G401 (cell line): ENCODE data around the gene SLC1A4. TPM values are rescaled to one million over a fixed set of nuclear protein-coding genes. Genes with fewer than 3 reads are reported as not detected.
"Not testable (repeated sequence)": the region's sequence is repeated elsewhere in the genome, so short reads cannot be mapped to it uniquely, and the experiment has no call there.

Experiments
- DNase-seq: peaks from one replicate; pipeline ENCODE4 v3.0.0-alpha.2; 2015; ENCODE audit warnings: low spot score
- in situ Hi-C: cut with HindIII; loops from 2 replicates; pipeline ENCODE4 v1.10.0; 2016; ENCODE audit warnings: low sequenced_read_pairs, mixed read lengths
- total RNA-seq: library from RNA; depleted of rRNA; stranded (reverse); fragments of >200 nt; shearing (Covaris generic); gene quantifications from 2 replicates; pipeline ENCODE4 v1.2.3, GENCODE V29; 2014

SLC1A4 gene
- total RNA-seq, 1 experiment from 2014 or later = 2.8 TPM

- in situ Hi-C loops = no loop called here
- DNase-seq = no peak
Observed at GRCh38 chr2:64987956-64988419, 1.2 kb upstream of the SLC1A4 start.

GRCh38 chr2:64988420-64989125 is 626 bp upstream of the SLC1A4 start:
- in situ Hi-C loops = no loop called here
- peak; percentile 80 for DNase-seq

GRCh38 chr2:64989982-64990614 is 899 bp downstream of the SLC1A4 start:
- in situ Hi-C loops = no loop called here
- DNase-seq = no peak

DNA sequence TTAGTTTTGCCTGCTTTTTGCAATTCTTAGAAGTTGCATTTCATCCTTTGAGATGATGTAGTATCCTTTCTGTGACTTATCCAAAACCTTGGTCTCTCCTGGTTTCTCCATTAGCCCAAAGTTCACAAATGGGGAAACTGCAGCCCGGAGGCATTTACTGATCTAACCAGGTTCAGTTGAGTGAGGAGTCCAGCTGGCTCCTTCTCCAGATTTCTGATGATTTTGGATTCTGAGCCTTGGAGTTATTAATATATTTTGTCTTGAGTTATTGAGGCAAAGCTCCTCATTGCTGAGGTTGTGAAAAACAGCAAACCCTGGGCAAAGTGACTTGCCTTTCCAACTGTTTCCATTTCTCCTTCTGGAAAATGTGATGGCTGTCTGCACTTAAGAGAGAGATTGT is 1.7 kb downstream of the SLC1A4 start:
- DNase-seq = no peak
- in situ Hi-C loops = no loop called here

- in situ Hi-C loops = no loop called here
- DNase-seq = no peak
Observed at GRCh38 chr2:64992218-64992617, 3.0 kb downstream of the SLC1A4 start.

DNA sequence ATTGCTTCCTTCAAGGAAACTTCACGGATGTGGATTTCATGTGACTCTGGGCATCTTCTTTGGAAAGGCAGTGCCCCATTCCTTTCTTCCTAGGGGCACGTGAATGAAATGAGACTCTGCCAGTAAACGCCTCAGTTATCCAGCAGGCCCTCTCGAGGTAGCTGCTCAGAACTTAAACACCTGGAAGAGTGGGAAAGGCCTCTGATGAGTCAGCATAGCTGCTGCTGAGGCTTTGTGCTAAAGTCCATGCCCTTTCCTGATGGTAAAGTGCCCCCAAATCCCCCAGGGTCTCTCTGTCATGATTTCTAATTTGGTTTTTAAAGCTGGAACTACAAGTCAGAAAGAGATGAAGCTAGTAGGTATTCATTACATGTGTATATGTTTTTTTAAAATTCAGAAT is 3.8 kb downstream of the SLC1A4 start:
- no peak for DNase-seq
- in situ Hi-C loops = no loop called here

GRCh38 chr2:64995041-64995440 is 5.8 kb downstream of the SLC1A4 start:
- in situ Hi-C loops = no loop called here

DNA sequence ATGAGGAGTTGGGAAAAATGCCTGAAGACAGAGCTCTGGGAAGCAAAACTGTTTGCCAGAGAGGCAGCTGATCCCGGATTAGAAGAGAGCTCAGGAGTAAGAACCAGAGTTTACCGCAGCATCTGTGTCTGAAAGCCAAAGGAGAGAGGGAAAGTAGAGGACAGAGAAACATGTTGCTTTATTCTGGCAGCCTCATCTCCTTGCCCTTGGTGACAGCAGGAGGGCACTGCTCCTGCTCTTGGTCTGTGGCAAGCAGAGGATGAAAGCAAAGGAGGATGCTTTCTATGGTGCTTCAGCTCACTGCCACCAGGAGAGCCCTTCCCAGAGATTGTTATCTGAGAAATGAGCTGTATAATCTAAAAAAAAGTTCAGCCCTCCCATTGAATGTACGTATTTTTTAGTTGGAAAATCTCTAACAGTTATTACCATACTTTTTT is 7.7 kb downstream of the SLC1A4 start:
- DNase-seq = no peak
- in situ Hi-C loops = no loop called here

More at GRCh38 chr2:64995041-64995440, 5.8 kb downstream of the SLC1A4 start:
- no peak for DNase-seq

DNA sequence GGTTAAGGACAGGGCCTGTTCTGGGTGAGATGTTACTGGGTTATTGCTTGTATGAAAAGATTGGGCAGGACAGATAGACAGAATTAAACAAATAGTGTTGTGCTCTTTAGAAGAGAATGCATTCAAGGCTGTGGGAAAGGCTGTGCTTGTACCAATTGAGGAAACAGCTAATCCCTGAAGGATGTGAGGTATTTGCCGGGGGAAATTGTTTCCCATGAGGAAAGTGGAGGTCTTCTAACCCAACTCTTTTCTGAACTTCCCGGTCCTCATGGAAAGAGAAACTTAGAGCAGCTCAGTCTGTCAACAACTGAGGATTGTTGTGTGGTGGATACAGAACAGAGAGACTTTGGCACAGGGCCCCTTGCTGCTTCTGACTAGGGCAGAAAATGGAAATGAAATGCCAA is 9.5 kb downstream of the SLC1A4 start:
- in situ Hi-C loops = no loop called here
- DNase-seq = no peak

DNA sequence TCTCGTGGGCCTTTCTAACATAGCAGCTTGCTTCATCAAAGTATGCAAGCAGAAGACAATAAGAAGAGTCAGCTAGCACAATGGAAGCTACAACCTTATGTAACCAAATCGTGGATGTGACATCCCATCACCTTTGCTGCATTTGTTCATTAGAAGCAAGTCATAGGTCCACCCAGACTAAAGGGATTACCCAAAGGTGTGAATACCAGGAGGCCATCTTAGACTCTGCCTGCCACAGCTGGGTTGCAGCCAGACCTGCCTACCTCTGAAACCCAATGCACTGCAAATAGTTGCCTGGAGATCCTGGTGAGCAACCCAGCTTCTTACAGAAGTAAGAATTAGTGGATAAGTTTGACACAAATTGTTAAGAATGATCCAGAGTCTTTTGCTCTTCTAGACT is 10.6 kb downstream of the SLC1A4 start:
- in situ Hi-C loops = no loop called here
- no peak for DNase-seq

- no peak for DNase-seq
- in situ Hi-C loops = no loop called here
Observed at GRCh38 chr2:65000644-65001043, 11.4 kb downstream of the SLC1A4 start.

DNA sequence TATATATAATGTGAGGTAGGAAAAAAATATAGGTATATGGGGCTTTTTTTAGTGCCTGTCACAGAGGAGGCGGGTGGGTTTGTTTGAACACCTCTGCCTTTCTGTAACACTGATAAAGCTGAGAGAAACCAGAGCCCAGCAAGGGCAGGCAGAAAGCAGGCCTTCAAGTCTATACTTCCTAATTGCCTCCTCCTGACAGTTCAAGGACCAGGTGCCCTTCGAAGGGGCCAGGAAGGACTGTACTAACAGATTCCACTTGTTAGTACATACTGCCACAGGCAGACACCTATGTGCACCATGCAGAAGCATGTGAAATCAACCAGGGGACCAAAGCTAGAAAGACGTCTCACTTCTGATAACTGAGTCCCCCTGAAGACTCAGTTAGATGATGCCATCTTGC is 13.8 kb downstream of the SLC1A4 start:
- DNase-seq = no peak
- in situ Hi-C loops = no loop called here

GRCh38 chr2:65004232-65004631 is 15.0 kb downstream of the SLC1A4 start:
- in situ Hi-C loops, DNase-seq: not testable (repeated sequence)

- DNase-seq = no peak
- in situ Hi-C loops = no loop called here
Observed at GRCh38 chr2:65013776-65014175, 24.6 kb downstream of the SLC1A4 start.

- DNase-seq = no peak
- in situ Hi-C loops = no loop called here
Observed at GRCh38 chr2:65015731-65016130, 26.5 kb downstream of the SLC1A4 start.

- no peak for DNase-seq
- in situ Hi-C loops = no loop called here
Observed at GRCh38 chr2:65016789-65017188, 27.6 kb downstream of the SLC1A4 start.

GRCh38 chr2:65017335-65017734 is 28.1 kb downstream of the SLC1A4 start:
- DNase-seq = no peak
- in situ Hi-C loops = no loop called here

GRCh38 chr2:65018141-65018582 is 29.0 kb downstream of the SLC1A4 start:
- no peak for DNase-seq
- in situ Hi-C loops = no loop called here

GRCh38 chr2:65019010-65019409 is 29.8 kb downstream of the SLC1A4 start:
- DNase-seq = no peak
- in situ Hi-C loops = no loop called here

DNA sequence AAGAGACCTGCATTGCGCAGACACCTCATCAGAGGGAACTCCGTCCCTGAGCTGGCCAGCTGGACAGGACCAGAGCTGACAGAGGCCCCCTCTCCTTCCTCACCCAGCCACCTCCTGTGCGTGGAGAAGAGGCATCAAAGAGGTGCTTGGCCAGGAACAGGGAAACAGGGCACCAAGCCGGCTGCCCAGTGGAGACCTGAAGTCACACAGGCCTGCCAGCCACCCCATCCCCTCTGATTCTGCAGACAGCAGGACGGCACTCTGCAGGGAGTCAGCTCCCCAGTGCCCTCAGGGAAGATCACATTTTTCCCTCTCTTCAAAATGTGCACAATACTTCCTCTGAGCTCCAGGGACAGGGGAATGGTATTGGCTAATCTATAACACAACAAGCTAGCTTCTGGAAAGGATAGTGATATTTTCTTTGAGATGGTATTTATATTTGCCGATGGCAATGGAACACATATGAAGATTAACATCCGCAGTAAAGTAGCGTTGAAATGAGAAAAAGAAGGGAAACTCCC is 30.5 kb downstream of the SLC1A4 start:
- in situ Hi-C loops = no loop called here
- no peak for DNase-seq
